HG03460 (cell line): Measurements from ENCODE around the gene DAZAP1.

ENCODE experiments used
- ATAC-seq: cut with Tn5 transposase; IDR thresholded peaks from one replicate; pipeline ENCODE4 v1.9.1; 2021; ENCODE audit not compliant: unreplicated experiment

The DAZAP1 gene

DNA sequence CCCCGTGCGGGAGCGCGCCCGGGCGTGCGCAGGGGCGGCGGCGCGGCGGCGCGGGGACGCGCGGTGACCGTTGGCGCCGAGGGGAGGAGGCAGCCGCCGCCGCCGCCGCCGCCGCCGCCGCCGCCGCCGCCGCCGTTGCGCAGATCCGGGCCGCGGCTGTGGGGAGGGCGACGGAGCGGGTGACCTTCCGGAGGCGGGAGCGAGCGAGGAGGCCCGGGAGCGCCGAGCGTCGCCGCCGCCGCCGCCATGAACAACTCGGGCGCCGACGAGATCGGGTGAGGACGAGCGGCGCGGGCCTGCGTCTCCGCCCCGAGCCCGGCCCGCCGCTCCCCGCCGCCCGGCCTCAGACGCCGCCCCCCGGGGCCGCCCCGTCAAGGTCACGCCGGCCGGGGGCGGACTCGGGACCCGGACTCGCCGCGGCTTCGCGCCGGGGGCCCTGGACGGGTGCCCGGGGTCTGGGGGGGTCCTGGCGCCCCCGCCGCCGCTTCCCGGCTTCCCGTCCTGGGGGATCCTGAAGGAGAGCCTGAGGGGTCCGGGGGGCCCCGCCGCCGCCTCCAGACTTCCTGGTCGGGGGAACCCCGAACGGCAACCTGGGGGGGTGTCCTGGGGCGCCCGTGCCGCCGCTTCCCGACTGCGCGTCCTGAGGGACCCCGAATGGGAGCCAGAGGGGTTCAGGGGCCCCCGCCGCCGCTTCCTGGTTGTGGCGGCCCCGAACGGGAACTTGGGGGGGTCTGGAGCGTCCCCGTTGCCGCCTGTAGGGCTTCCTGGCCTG, at the start of gene DAZAP1:
TSS of gene DAZAP1 (plus strand) at position 59 of the 772 bp plus-strand sequence. CDS start at position 247, 188 bp downstream.
- ATAC-seq, result peak; percentile 6

DNA sequence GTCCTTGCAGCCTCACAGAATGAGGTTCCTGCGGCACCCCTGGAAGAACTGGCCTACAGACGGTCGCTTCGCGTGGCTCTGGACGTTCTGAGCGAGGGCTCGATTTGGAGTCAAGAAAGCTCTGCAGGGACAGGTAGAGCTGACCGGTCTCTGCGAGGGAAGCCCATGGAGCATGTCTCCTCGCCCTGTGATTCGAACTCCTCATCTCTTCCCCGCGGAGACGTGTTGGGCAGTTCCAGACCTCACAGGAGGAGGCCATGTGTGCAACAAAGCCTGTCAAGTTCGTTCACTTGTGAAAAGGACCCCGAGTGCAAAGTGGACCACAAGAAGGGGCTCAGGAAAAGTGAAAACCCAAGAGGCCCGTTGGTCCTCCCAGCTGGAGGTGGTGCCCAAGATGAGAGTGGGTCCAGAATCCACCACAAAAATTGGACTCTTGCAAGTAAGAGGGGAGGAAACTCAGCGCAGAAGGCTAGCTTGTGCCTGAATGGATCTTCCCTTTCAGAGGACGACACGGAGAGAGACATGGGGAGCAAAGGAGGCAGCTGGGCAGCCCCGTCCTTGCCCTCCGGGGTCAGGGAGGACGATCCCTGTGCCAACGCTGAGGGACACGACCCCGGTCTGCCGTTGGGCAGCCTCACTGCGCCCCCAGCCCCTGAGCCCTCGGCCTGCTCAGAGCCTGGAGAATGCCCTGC, 47.1 kb upstream of the DAZAP1 start:
- ATAC-seq, result no peak

DNA sequence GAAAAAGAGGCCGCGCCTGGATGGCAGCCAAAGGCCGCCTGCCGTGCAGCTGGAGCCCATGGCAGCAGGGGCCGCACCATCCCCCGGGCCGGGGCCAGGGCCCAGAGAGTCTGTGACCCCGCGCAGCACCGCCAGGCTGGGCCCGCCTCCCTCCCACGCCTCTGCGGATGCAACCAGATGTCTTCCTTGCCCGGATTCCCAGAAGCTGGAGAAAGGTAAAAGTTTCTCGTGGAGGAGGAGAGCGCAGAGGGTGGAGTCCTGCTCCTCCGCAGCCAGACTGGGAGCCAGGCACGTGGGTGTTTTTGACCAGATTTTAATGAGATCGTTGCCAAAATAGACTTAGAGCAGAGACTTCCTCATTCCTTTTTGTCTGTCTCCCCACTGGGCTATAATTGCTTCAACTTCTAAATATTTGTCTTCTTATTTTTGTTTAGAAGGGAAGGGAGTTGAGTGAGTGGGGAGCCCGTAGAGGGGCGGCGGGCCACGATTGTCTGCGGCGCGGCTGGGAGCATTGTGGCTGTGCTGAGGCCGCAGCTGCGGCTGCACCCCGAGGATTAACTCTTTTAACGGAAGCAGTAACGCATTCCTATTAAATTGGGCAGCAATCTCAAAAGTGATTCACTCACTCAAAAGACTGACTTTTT, 46.4 kb upstream of the DAZAP1 start:
- ATAC-seq, result no peak

DNA sequence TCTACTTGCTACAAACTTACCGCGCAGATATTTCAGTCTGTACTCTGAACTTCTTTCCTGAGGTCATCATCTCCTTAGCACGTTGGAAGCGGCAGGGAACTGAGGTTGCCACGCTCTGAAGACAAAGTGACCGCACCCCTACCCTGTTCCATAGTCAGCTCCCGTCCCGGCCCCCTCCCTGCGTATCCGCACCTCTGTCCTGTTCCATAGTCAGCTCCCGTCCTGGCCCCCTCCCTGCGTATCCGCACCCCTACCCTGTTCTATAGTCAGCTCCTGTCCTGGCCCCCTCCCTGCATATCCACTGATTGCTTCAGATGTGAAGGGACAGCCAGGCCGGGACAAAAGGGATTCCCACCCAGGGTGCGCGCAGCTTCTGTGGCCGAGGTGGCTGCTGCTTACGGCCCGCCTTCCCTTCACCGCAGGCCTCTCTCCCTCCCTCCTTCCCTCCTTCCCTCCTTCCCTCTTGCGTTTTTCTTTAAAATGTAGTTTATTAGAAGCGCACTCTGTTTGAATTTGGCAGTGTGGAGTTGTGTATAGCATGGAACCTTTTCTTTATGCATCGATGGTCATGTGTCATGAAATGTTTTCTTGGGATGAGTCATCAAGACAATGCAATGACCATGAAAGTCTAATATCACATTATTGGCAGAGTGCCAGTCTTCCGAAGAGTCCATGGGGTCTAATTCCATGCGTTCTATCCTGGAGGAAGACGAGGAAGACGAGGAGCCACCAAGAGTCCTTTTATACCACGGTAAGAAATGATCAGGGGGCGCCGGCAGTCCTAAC, 45.6 kb upstream of the DAZAP1 start:
- no peak for ATAC-seq

DNA sequence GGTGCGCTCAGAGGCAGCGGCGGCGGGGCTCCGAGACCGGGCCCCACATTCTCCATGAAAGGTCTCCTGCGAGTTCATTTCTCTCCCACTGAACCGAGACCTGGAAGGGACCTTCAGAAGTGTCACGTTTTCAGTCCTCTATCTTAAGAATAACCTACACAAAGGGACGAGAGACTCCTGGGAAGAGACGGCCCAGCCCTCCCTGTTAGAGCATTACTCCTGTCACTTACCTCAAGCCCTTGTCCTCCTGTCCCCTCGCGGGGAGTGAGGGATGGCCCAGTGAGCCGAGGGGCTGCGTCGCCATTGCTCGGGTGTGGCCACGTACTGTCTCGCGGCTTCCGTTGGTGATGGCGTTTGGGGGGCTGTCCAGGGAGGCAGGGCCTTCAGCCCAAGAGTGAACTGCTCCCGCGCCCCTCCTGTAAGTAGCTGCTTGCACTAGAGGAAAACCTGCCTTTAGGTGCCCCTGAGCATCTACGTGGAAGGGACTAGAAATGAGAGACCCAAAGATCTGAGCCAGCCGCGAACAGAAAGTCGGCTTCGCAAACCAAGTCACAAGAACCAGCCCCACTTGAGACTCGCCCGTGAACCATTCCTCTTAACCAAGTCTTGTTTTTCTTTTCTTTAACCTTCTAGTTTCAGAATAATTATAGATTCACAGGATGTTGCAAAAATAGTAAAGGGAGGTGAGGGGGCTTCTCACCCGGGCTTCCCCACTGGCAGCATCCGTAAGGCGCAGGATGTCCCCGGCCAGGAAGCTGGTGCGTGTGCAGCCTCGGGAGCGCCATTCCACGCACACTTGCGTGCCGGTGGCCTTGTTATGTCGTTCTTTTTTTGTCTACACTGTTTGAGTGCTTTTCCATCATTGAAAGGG, 44.8 kb upstream of the DAZAP1 start:
- ATAC-seq, result no peak

DNA sequence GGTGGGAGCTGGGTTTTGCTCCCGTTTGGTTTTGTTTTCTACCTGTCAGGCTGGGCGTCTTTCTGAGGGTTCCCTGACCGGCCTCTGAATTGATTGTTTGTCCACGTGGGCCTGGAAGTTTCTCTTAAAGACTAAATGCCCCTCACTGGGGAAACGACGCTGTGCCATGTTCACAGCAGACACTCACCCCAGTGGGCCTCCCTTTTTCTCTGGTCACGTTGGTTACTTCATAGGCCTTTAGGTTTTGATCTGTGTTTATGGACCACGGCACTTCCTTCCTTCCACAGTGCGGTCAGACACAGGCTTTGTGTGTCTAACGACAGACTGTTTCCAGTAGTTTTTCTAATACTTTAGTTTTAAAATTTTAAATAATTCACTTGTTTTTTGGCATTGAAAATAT, 43.8 kb upstream of the DAZAP1 start:
- ATAC-seq, result no peak

DNA sequence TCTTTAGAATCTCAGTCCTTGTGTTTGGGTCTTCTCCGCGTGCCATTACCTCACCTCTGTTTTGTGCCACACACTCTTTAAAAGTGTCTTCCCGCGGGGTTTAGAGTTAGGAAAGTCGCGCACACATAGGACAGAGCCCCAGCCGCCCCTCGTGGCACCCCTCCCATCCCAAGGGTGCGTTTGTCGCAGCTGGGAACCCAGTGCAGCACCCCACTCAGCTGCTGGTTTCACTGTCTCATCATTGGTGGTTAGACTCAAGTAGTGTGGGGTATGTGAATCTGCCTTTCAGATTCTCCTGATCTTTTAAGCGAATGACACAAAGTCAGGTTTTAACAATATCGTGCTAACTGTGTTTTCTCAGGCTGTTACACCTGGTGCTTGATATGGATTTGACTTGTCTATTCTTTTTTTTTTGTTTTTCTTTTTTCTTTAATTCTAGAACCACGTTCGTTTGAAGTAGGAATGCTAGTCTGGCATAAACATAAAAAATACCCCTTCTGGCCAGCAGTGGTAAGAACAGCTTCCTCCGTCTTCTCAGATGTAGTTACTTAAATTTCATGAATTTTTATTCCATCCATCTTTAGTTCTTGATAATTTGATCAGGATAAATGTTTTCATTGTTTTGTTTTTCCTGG, 43.2 kb upstream of the DAZAP1 start:
- no peak for ATAC-seq

DNA sequence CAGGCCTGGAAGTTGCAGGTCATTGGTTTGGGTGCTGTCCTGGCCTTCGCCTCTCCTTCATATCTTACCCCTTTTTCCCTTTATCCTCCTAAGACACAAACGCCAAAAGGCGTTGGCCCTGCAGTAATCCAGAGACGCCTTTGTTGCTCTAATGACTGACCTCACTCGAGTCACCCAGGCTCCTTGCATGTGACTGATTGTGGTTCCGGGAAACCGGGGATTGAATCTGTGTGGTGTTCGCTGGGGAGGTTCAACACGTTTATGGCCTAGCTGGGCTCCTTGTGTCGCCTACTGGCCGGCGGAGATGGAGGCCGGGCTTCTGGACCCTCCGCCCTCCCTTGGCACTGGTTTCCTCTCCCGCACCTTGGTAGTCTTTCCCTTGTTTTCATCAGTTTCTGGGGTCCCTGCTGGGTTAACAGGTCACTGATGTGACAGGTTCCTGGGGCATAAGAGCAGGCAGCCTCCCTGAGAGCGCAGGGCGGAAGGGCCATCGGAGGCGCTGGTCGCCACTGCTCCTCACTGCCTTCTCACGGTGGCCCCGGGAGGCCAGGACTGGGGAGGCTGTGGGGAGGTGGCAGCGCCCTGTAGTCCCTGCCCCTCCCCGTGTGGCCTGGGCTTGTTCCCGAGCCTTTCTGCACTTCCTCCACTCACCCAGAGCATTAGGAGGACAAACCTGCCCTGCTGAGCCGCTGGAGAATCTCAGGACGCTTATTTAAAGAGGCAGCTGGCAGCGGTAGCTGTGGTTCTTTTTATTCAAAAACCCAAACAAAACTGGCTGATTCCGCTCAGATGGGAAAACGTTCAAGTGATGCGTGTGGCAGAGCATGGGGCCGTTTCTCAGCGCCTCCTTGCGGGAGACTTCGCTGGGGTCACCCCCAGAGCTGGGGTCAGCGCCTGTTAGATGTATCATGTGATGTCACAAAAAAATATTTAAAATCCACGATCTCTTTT, 41.8 kb upstream of the DAZAP1 start:
- no peak for ATAC-seq

DNA sequence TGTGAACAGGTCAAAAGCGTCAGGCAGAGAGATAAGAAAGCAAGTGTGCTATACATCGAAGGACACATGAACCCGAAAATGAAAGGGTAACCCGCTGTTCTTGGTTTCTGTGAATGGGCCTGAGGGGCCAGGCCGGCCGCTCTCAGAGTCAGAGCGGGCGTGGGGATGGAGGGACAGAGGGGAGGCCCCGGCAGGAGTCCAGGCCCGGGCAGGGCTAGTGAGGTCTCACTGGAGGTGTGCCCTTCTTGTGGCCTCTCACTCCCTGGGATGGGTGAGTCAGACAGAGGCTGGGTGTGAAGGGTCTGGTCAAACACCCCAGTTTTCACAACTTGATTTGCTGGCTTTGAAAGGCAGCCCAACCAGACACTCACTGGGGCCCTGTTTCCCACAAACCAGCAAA, 41.1 kb upstream of the DAZAP1 start:
- ATAC-seq, result no peak

DNA sequence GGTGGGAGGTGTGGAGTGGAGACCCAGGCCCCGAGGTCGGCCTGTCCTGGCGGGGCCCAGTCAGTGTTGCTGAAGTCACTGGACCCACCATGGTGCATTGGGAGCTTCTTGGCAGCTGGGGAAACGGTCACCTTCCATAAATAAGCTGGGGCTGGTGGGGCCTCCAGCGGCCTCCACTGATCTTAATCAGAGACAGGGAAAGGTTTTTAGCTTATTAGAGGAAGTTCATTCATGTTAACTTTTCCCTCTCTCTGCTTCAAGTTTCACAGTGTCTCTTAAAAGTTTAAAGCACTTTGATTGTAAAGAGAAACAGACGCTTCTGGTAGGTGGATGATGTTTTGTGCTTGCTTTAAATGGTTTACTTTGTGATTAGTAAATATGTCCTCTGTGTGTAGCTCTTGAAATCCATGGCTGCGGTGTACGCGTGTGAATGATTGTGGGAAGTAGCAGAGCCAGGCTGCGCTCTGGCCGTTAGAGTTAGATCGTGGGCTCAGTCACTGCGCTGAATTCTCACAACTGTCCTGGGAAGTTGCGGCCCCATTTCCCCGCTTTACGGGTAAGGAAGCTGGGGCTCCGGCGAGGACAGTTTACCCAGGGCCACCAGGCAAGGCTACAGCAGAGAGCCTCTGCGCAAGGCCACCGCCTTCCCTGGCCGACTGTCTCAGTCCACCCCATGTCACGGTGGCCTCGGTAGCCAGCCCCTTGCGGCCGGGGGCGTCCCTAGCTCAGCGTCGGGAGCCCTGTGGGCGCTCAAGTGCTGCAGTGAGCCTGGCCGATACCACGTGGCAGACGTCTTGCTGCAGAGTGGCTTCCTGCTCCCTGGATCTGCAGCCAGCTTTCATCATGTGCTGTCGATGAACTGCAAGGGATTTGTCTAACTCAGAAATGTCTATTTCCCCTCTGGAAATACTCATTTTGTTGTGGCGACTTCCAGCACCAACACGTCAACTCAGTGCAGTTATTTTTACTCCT, 40.2 kb upstream of the DAZAP1 start:
- ATAC-seq, result no peak

DNA sequence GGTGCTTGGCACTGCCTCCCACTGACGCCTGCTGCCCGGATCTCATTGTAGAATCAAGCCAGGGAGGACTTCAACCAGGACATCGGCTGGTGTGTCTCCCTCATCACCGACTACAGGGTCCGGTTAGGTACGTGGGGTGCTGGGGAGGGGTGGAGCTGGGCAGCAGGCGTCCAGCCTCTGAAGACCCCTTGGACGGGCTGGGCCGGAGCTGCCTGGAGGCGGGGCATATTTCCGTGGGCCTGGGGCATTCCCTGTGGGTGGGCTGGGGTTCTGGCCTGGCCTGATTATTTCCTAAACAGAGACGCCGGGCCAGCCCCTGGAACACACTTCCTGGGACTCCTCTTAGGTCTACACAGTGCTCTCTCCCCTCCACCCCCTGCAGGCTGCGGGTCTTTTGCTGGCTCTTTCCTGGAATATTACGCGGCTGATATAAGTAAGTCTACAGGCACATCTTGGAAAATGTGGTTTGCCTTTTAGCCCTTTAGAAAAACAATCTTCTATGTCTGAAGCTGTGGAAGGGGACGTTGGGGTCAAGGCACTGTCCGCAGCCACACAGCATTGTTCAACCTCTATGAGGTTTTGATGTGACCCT, 38.1 kb upstream of the DAZAP1 start:
- ATAC-seq, result no peak

DNA sequence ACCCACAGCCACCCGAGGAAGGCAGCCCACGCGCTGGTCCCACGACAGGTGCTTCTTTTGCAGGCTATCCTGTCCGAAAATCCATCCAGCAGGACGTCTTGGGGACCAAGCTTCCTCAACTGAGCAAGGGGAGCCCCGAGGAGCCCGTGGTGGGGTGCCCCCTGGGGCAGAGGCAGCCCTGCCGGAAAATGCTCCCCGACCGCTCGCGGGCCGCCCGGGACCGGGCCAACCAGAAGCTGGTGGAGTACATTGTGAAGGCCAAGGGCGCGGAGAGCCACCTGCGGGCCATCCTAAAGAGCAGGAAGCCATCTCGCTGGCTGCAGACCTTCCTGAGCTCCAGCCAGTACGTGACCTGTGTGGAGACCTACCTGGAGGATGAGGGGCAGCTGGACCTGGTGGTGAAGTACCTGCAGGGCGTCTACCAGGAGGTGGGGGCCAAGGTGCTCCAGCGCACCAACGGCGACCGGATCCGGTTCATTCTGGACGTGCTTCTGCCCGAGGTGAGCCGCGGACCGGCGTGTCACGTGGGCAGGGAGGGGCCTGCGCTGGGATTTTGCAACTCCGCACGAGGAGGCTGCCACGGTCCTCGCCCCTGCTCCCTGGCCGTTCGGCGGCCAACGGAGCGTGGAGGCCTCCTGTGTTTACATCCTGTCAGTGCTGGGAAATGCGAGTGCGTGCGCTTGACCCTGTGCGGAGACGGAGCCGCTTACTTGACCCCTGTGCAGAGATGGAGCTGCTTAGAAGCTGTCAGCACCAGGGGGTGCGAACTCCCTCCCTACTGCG, 36.6 kb upstream of the DAZAP1 start:
- no peak for ATAC-seq

DNA sequence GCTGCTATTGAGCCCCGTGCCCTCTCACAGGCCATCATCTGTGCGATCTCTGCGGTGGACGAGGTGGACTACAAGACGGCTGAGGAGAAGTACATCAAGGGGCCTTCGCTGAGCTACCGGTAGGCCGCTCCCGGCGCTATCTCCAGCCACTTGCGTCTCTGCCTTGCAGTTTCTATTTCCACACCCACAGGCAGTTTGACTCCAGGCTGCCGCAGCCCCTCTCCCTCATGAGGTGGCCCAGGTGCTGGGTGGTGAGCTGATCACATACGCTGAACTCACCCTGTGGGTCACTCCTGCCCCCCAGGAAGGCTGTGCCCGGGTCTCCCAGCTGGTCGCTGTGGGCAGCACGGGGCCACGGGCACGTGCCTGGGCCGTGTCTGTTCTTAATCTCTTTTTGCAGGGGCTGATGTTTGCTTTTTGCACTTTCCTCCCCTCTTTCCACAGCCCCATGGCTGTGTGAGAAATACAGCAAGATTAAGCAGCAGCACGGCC, 34.3 kb upstream of the DAZAP1 start:
- no peak for ATAC-seq

DNA sequence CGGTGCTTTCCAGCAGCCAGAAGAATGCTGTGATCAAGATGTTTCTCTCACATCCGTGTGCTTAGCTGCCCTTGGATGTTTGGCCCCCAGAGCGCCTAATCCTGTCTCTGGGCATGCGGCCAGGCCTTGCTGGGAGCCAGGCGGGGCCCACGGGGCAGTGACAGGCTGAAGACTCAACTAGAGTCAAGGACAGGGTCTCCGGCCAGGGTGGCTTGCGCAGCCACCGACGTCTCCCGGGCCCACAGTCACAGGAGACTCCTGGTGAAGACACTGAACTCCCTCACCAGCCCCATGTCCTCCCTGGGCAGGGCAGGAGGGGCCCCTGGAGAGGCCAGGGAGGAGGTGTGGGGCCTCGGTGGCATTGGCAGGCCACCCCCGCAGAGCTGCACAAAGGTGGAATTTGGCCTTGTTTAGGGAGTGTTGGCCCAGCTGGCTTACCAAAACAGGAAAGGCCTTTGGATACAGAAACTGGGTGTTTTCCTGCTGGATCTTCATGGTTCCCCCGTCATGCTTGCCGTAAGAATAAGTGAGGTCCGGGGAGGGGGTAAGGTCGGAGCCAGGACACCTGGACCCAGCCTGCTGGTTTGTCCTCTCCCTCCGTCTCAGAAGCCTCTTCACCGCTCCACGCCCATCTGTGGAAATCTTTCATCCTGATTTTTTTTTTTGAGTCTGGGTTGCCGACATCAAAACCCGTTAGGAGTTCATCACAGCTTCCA, 33.7 kb upstream of the DAZAP1 start:
- no peak for ATAC-seq

DNA sequence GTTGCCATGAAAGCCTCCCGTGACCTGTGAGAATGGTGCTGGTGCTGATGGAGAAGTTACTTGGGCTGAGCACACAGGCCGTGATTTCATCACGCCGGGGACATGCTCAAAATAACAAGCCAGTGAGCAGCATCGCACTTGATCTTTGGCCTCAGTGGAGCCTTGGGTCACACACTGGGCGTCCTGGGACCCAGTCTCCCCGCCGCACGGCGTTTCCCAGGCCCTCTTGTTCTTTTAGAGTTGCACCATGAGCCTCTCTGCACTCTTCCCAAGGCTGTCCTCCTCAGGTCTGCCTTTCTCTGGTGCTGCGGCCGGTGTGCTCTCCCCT, 33.2 kb upstream of the DAZAP1 start:
- no peak for ATAC-seq

DNA sequence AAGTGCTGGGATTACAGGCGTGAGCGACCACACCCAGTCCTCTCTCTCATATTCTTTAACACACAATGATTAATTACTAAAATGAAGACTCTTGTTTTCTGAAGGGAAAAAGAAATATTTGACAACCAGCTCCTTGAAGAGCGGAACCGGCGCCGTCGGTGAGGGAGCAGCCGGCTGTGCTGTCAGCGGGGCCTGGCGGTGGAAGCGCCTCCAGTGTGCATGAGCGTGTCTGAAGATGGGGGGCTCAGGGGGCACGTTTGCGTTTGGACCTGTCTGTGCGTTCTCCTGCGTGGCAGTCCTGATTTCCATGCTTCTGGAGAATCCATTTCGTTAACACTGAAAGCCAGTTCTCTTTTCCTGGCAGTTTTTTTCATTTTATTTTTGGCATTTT, 31.0 kb upstream of the DAZAP1 start:
- ATAC-seq, result no peak
